Trophoblast cell (in vitro differentiated cells and primary cell): ENCODE measurements around the gene PCP4L1.

Experiments used
- DNase-seq, 2 donors: peaks; one replicate each; pipeline ENCODE4 v3.0.0-alpha.2; 2016
- H2AFZ ChIP-seq: 2 replicates; pipeline ENCODE4 v1.6.1; 2013; ENCODE audit warnings: low read length, moderate library complexity, mild to moderate bottlenecking; ENCODE audit not compliant: insufficient read depth, poor library complexity
- H2AK5ac ChIP-seq: 2 replicates; pipeline ENCODE4 v1.6.1; 2013; ENCODE audit warnings: mild to moderate bottlenecking, low read length
- H2BK120ac ChIP-seq: 2 replicates; pipeline ENCODE4 v1.6.1; 2013; ENCODE audit warnings: low read length, mild to moderate bottlenecking, moderate library complexity; ENCODE audit not compliant: insufficient read depth, poor library complexity
- H2BK12ac ChIP-seq: 2 replicates; pipeline ENCODE4 v1.6.1; 2013; ENCODE audit warnings: mild to moderate bottlenecking, low read length, moderate library complexity
- H2BK5ac ChIP-seq: 2 replicates; pipeline ENCODE4 v1.6.1; 2013; ENCODE audit warnings: low read length, low read depth, moderate library complexity, mild to moderate bottlenecking; ENCODE audit not compliant: poor library complexity
- H3K14ac ChIP-seq: 2 replicates; pipeline ENCODE4 v1.6.1; 2013; ENCODE audit warnings: mild to moderate bottlenecking, low read length
- H3K18ac ChIP-seq: 2 replicates; pipeline ENCODE4 v1.6.1; 2013; ENCODE audit warnings: mild to moderate bottlenecking, low read length
- H3K23ac ChIP-seq: 2 replicates; pipeline ENCODE4 v1.6.1; 2013; ENCODE audit warnings: low read length
- H3K27ac ChIP-seq: 2 replicates; pipeline ENCODE4 v1.5.1; 2013; ENCODE audit warnings: low read depth, mild to moderate bottlenecking, inconsistent platforms, low read length, moderate library complexity
- H3K27me3 ChIP-seq: 2 replicates; pipeline ENCODE4 v1.6.1; 2013; ENCODE audit warnings: inconsistent platforms, mild to moderate bottlenecking, low read length, moderate library complexity; ENCODE audit not compliant: insufficient read depth
- H3K36me3 ChIP-seq, 2 experiments: 1 replicate in 1 of 2; 2 replicates in 1 of 2; pipeline ENCODE4 v1.6.1; 2013; ENCODE audit warnings: low read length in 2 of 2, mild to moderate bottlenecking in 2 of 2, moderate library complexity in 1 of 2; ENCODE audit not compliant: insufficient read depth in 2 of 2, control insufficient read depth in 1 of 2
- H3K4ac ChIP-seq: 2 replicates; pipeline ENCODE4 v1.6.1; 2013; ENCODE audit warnings: low read depth, mild to moderate bottlenecking, low read length, moderate library complexity
- H3K4me1 ChIP-seq, 2 experiments: 1 replicate in 1 of 2; 2 replicates in 1 of 2; pipeline ENCODE4 v1.6.1; 2013; ENCODE audit warnings: low read length in 2 of 2, mild to moderate bottlenecking in 2 of 2, moderate library complexity in 1 of 2; ENCODE audit not compliant: insufficient read depth in 2 of 2, control insufficient read depth in 1 of 2
- H3K4me2 ChIP-seq: 2 replicates; pipeline ENCODE4 v1.6.1; 2013; ENCODE audit warnings: inconsistent platforms, mild to moderate bottlenecking, low read length, moderate library complexity
- H3K4me3 ChIP-seq: 2 replicates; pipeline ENCODE4 v1.5.1; 2013; ENCODE audit warnings: mild to moderate bottlenecking, low read depth, low read length, inconsistent platforms
- H3K79me1 ChIP-seq: one replicate; pipeline ENCODE4 v1.6.1; 2013; ENCODE audit warnings: low read length
- H3K79me2 ChIP-seq: 2 replicates; pipeline ENCODE4 v1.6.1; 2013; ENCODE audit warnings: low read length, mild to moderate bottlenecking; ENCODE audit not compliant: control insufficient read depth, insufficient read depth, poor library complexity
- H3K9ac ChIP-seq: 2 replicates; pipeline ENCODE4 v1.6.1; 2013; ENCODE audit warnings: mild to moderate bottlenecking, low read length
- H3K9me3 ChIP-seq: 2 replicates; pipeline ENCODE4 v1.6.1; 2013; ENCODE audit warnings: low read depth, mild to moderate bottlenecking, control low read depth, inconsistent platforms, low read length; ENCODE audit not compliant: insufficient read depth
- H4K12ac ChIP-seq: 2 replicates; pipeline ENCODE4 v1.6.1; 2013; ENCODE audit warnings: low read depth, mild to moderate bottlenecking, low read length, moderate library complexity
- H4K8ac ChIP-seq: 2 replicates; pipeline ENCODE4 v1.6.1; 2013; ENCODE audit warnings: low read depth, mild to moderate bottlenecking, low read length, moderate library complexity
- H4K91ac ChIP-seq: one replicate; pipeline ENCODE4 v1.6.1; 2013; ENCODE audit warnings: low read depth, mild to moderate bottlenecking, low read length, moderate library complexity
- WGBS: extraction: QIAGEN DNeasy Blood & Tissue Kit; methylation state at CpG from one replicate; pipeline ENCODE4 v1.1.7; 2013; ENCODE audit warnings: missing lambda C conversion rate; ENCODE audit not compliant: insufficient read length, insufficient coverage; ENCODE audit errors: extremely low coverage; 5-methylcytosine and 5-hydroxymethylcytosine counted together

PCP4L1 gene

DNA sequence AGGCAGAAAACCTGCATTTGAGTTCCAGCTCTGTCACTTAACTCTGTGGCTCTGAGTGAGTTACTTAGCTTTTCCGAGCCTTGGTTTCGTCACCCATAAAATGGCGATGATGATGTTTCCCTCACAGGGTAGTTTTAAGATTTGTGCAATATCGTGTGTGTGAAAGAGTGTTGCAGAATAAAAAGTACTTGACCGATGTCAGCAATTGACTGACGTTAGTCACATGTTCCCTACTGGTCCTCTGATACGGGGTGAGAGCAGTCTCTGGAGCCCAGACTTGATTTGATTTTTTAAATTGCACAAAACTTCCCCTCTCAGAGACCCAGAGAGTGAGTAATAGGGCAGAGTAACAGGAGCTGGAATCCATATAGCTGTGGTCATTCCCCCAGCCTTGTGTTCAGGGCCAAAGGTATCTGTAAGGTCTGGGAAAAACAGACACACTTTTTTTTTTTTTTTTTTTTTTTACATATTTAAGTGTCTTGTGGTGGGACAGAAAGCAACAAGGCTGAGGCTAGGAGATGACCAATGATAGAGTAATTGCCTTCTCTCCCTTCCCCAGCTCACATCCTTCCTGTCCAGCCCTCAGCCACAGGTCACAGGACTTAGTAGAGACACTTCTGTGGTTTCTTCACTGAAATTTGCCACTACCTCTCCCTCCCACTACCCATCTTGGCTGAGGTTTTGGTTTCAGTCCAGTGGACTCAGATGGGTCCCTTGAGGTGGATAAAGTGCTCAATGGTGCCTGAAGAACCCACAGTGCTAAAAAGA is 41.4 kb upstream of the PCP4L1 start:
- Histone ChIP-seq H3K4me2 (peak overlapping the region; percentile 2), H4K91ac (peak overlapping the region; percentile 86), H2AFZ (no peak overlapping the region), H2BK120ac (peak overlapping the region; percentile 79), H3K18ac (peak overlapping the region; percentile 66), H4K12ac (no peak overlapping the region), H3K79me1 (peaks cover 19% of the 10 kb centered on the region), H4K8ac (peak overlapping the region; percentile 39), H3K79me2 (no peaks in the 10 kb centered on the region), H3K4me3 (no peak overlapping the region), H3K27me3 (no peaks in the 10 kb centered on the region), H3K9me3 (peaks cover 2% of the 10 kb centered on the region), H3K9ac (no peak overlapping the region), H2AK5ac (no peak overlapping the region), H3K4me1 (peaks cover 26 to 32% of the 10 kb centered on the region in 2 experiments), H2BK5ac (peak overlapping the region; percentile 68), H3K27ac (peak overlapping the region; percentile 85), H3K36me3 (peaks cover 20 to 28% of the 10 kb centered on the region in 2 experiments), H3K14ac (peak overlapping the region; percentile 81), H2BK12ac (peak overlapping the region; percentile 51), H3K4ac (peak overlapping the region; percentile 72), H3K23ac (no peak overlapping the region)
- WGBS: no CpG with 5 or more reads among the region's 7 CpGs
- DNase-seq: peak; percentile 23 to 55

DNA sequence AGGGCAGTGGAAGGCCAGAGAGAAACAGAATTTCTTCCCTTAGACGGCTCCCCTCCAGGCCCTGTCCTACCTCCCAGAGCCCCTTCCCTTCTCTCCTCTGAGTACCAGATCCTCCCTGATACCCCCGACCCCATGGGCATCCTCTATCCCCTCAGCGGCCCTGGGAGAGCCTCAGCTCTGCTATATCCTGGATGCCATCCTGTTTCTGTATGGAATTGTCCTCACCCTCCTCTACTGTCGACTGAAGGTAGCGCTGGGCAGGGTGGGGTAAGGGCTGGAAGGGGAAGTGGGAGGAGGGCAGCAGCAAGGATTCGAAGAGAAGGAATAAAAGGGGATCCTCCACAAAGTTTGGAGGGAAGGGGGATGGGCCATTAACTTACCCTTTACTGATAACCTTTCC is 40.7 kb upstream of the PCP4L1 start:
- H3K27ac ChIP-seq: peak overlapping the region; percentile 85
- H3K4me1 ChIP-seq: peaks cover 26 to 32% of the 10 kb centered on the region in 2 experiments
- peaks cover 22% of the 10 kb centered on the region for H3K79me1 ChIP-seq
- DNase-seq: no peak
- H4K12ac ChIP-seq: no peak overlapping the region
- no peak overlapping the region for H3K4me2 ChIP-seq
- no peak overlapping the region for H3K4me3 ChIP-seq
- H2AK5ac ChIP-seq: peak overlapping the region; percentile 90
- peak overlapping the region; percentile 66 for H3K18ac ChIP-seq
- H4K8ac ChIP-seq: peak overlapping the region; percentile 39
- no CpG with 5 or more reads among the region's 6 CpGs for WGBS
- no peak overlapping the region for H3K9ac ChIP-seq
- H2BK12ac ChIP-seq: peak overlapping the region; percentile 51
- H3K27me3 ChIP-seq: no peaks in the 10 kb centered on the region
- H3K23ac ChIP-seq: no peak overlapping the region
- peak overlapping the region; percentile 79 for H2BK120ac ChIP-seq
- H3K9me3 ChIP-seq: no peaks in the 10 kb centered on the region
- H2BK5ac ChIP-seq: peak overlapping the region; percentile 68
- peak overlapping the region; percentile 86 for H4K91ac ChIP-seq
- peaks cover 16 to 22% of the 10 kb centered on the region in 2 experiments for H3K36me3 ChIP-seq
- H2AFZ ChIP-seq: no peak overlapping the region
- peak overlapping the region; percentile 81 for H3K14ac ChIP-seq
- H3K4ac ChIP-seq: peak overlapping the region; percentile 72
- H3K79me2 ChIP-seq: no peaks in the 10 kb centered on the region

DNA sequence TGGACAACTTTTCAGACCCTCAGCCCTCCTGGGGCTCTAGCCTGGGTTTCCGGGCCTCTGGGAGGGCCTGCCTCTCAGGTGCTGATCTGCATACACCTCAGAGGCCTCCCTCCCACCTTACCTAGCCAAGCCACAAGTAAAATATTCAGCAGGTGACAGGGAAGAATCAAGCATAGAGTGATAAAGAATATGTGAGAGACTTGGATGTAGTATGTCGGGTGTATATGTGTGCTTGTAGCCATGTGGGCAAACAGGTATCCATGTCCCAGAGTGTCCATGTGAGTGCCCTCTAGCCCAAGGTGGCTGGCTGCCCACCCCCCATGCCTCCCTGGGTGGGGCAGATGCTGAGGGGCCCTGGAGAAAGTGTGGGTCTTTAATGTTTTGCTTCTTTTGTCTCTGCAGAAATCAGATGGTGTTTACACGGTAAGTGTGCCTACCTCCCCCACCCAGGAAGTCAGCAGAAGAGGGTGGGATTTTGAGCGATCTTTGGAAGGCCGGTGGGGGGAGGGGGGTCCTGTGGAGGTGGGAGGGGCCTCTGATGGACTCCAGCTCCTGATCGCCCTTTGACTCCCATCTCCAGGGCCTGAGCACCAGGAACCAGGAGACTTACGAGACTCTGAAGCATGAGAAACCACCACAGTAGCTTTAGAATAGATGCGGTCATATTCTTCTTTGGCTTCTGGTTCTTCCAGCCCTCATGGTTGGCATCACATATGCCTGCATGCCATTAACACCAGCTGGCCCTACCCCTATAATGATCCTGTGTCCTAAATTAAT is 40.1 kb upstream of the PCP4L1 start:
- no peak overlapping the region for H2AFZ ChIP-seq
- H3K4me2 ChIP-seq: no peak overlapping the region
- no peak overlapping the region for H3K4me3 ChIP-seq
- H2BK12ac ChIP-seq: peak overlapping the region; percentile 47
- peaks cover 26 to 32% of the 10 kb centered on the region in 2 experiments for H3K4me1 ChIP-seq
- no peak overlapping the region for H3K18ac ChIP-seq
- peak overlapping the region; percentile 86 for H4K91ac ChIP-seq
- no peaks in the 10 kb centered on the region for H3K9me3 ChIP-seq
- no peaks in the 10 kb centered on the region for H3K79me2 ChIP-seq
- H3K14ac ChIP-seq: no peak overlapping the region
- WGBS: no CpG with 5 or more reads among the region's 8 CpGs
- no peak overlapping the region for H2BK5ac ChIP-seq
- no peak overlapping the region for H4K12ac ChIP-seq
- H3K4ac ChIP-seq: no peak overlapping the region
- H3K9ac ChIP-seq: no peak overlapping the region
- H3K27ac ChIP-seq: no peak overlapping the region
- peaks cover 24% of the 10 kb centered on the region for H3K79me1 ChIP-seq
- no peak overlapping the region for H2BK120ac ChIP-seq
- DNase-seq: no peak
- peaks cover 12 to 15% of the 10 kb centered on the region in 2 experiments for H3K36me3 ChIP-seq
- no peaks in the 10 kb centered on the region for H3K27me3 ChIP-seq
- no peak overlapping the region for H4K8ac ChIP-seq
- no peak overlapping the region for H2AK5ac ChIP-seq
- H3K23ac ChIP-seq: no peak overlapping the region

DNA sequence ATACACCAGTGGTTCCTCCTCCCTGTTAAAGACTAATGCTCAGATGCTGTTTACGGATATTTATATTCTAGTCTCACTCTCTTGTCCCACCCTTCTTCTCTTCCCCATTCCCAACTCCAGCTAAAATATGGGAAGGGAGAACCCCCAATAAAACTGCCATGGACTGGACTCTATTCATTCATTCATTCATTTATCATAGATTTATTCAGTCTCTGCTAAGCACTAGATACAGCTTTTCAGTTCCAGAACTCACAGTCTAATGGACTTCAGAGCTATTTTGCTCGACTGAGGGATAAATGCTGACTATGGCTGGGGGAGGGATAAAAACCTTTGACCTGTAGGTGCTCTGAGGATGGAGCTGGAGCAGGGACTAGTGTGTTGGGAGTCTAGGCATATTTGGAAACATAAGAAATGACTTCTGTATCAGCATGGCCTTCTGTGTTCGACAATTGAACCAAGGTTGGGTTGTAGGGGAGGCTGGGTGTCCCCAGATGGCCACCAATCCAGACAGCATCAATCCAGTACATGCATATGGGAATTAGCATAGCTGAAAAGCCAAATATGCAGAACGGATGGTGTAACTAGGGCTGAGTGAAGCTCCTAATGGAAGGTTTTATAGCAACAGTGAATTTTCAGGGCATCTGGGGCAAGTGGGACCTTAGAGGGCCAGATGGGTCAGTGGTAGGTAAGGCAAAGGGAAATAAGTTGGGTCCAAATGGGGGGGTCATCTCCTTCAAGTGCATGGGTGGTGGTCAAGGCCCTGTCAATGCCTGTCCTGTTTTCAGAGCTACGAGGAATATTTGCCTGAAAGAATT is 39.3 kb upstream of the PCP4L1 start:
- peak overlapping the region; percentile 8 for H3K14ac ChIP-seq
- no peaks in the 10 kb centered on the region for H3K79me2 ChIP-seq
- peaks cover 6 to 8% of the 10 kb centered on the region in 2 experiments for H3K36me3 ChIP-seq
- no peak overlapping the region for H3K9ac ChIP-seq
- no peak overlapping the region for H2AK5ac ChIP-seq
- H3K4me1 ChIP-seq: peaks cover 28 to 32% of the 10 kb centered on the region in 2 experiments
- H3K4me2 ChIP-seq: no peak overlapping the region
- no peak overlapping the region for H4K8ac ChIP-seq
- peak overlapping the region; percentile 47 for H2BK12ac ChIP-seq
- no peaks in the 10 kb centered on the region for H3K9me3 ChIP-seq
- H3K4me3 ChIP-seq: no peak overlapping the region
- no peak overlapping the region for H4K12ac ChIP-seq
- WGBS: no CpG with 5 or more reads among the region's 5 CpGs
- H3K27ac ChIP-seq: no peak overlapping the region
- H3K79me1 ChIP-seq: peaks cover 25% of the 10 kb centered on the region
- H2BK120ac ChIP-seq: no peak overlapping the region
- no peak overlapping the region for H2BK5ac ChIP-seq
- H3K27me3 ChIP-seq: no peaks in the 10 kb centered on the region
- H3K4ac ChIP-seq: no peak overlapping the region
- no peak for DNase-seq
- no peak overlapping the region for H3K23ac ChIP-seq
- H3K18ac ChIP-seq: no peak overlapping the region
- peak overlapping the region; percentile 33 for H4K91ac ChIP-seq
- no peak overlapping the region for H2AFZ ChIP-seq
